ENCODE results near the gene GLB1L2.

Gene GLB1L2

GRCh38 chr11:134389464-134390180 lies 57.8 kb downstream of the GLB1L2 start:
- DNase-seq, result no peak

GRCh38 chr11:134390706-134391569 lies 59.1 kb downstream of the GLB1L2 start:
- DNase-seq, result no peak

- DNase-seq, result no peak
Measured at GRCh38 chr11:134391656-134392055, 59.9 kb downstream of the GLB1L2 start.

GRCh38 chr11:134392953-134393615 lies 61.3 kb downstream of the GLB1L2 start:
- no peak for DNase-seq

- DNase-seq, result no peak
Measured at GRCh38 chr11:134393638-134394037, 61.9 kb downstream of the GLB1L2 start.

- no peak for DNase-seq
Measured at GRCh38 chr11:134394311-134394710, 62.5 kb downstream of the GLB1L2 start.

GRCh38 chr11:134395002-134395401 lies 63.2 kb downstream of the GLB1L2 start:
- no peak for DNase-seq

GRCh38 chr11:134397304-134398078 lies 65.7 kb downstream of the GLB1L2 start:
- DNase-seq, result no peak

GRCh38 chr11:134398079-134398444 lies 66.3 kb downstream of the GLB1L2 start:
- DNase-seq, result no peak

- no peak for DNase-seq
Measured at GRCh38 chr11:134398644-134399292, 67.0 kb downstream of the GLB1L2 start.

GRCh38 chr11:134399293-134399654 lies 67.5 kb downstream of the GLB1L2 start:
- DNase-seq, result no peak

- DNase-seq, result no peak
Measured at GRCh38 chr11:134399996-134400395, 68.2 kb downstream of the GLB1L2 start.

- DNase-seq, result no peak
Measured at GRCh38 chr11:134401825-134402809, 70.3 kb downstream of the GLB1L2 start.

GRCh38 chr11:134402910-134403309 lies 71.1 kb downstream of the GLB1L2 start:
- DNase-seq, result no peak

GRCh38 chr11:134404575-134405341 lies 73.0 kb downstream of the GLB1L2 start:
- DNase-seq, result no peak

- no peak for DNase-seq
Measured at GRCh38 chr11:134405436-134405835, 73.6 kb downstream of the GLB1L2 start.

- DNase-seq, result no peak
Measured at GRCh38 chr11:134405841-134406240, 74.1 kb downstream of the GLB1L2 start.

- DNase-seq, result no peak
Measured at GRCh38 chr11:134406264-134407185, 74.7 kb downstream of the GLB1L2 start.

GRCh38 chr11:134407321-134407828 lies 75.6 kb downstream of the GLB1L2 start:
- DNase-seq, result no peak
